G401.6 (cell line): Measurements from ENCODE around the gene DPP4.
A peak's percentile ranks its signal among the peaks of the same experiment; 100 is the strongest.

Experiments
- FAIRE-seq: peaks from 2 replicates; lab custom pipeline; 2012; peaks lifted over from hg19 to GRCh38; lab: Jason Lieb, UNC

The DPP4 gene

DNA sequence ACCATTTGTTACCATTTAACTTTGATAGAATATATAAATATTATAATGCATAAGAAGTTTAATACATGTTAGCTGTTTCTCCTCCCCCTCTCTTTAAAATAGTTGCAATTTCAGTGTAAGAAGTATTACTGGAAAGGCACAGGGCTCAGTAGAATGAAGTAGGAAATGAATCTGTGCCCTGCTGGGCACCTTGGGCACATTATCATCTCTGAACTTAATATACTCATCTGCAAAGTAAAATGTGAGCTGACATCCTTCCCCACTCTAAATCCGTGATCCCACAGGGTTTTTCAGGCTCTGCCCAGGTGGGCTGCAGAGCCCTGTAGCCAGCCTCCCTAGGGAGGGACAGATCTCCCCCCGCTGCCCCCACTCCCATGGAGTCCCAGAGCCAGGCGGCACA is 56.8 kb downstream of the DPP4 start:
- FAIRE-seq, result no peak

DNA sequence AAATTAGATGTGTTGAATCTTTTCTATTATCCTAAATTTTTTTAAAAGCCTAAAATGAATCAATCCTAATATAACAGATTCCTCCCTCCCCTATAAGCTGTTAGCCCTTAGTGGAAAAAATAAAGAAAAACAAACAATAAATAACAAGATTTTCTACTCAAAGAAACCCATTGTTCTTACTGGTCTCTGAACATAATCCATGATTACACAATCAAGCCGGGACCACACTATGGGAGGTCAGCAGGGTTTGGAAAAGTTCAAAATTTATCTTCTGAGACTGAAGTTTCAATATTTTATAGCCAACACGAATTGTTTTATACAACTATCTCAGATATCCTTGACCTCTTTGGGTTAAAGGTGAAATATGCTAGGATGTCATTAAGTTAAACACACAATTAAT is 57.9 kb downstream of the DPP4 start:
- FAIRE-seq, result no peak

DNA sequence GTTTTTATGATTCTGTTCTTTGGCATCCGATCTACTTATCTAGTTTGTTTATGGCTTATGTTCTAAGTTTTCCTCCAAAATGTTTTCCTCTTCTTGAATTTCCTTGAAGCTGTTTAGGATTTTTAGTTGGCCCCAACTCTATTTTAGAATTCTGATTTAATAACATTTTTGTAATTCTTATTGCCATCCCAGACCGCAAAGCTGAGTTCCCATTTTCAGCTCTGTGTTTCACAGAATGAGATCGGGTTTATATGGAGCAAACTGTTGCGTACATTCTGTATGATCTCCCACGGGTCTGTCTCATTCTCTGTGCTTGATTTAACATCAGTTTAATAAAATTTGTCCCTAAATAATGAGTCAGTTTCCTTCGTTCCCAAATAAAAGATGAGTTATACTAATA is 59.3 kb downstream of the DPP4 start:
- FAIRE-seq, result no peak

DNA sequence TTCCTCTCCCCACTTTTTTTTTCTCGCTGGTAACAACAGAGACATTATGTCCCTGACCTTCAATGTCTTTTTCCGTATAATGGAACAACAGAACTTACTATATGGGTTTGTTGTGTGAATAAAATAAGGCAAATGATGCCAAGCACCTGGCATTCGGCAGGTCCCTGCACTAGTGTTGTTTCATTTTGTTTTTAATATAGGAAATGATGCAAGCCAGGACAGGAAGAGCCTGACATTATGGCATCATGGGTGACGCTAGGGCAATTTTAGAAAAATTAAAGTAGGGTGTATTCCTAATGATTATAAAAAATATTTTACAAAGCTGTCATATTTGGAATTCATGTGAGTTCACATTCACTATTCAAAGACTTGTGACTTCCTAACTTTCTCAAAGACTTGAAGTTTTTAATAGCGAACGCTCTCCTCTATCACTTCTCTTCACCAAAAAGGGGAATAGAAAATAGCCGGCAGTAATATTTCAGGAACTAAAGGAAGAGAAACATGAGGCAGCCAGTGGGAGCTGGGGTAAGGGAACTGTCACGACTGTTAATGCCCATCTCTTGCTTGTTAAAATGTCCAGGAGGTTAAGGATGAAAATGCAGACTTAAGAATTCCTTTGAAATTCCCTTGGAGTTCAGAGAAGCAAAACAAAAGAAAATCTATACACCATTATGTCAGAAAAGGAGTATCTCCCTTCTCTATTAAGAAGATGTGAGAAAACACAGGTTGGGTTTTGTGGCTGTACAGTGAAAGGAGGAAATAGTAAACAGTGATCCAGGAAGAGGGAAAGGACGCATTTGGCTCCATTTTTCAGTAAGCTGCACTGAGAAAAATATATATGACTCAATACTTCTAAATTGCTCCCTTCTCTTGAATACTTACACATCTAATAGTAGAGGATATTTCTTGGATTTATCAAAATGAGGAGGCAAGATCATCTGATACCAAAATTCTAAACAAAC is 60.2 kb downstream of the DPP4 start:
- FAIRE-seq, result no peak

DNA sequence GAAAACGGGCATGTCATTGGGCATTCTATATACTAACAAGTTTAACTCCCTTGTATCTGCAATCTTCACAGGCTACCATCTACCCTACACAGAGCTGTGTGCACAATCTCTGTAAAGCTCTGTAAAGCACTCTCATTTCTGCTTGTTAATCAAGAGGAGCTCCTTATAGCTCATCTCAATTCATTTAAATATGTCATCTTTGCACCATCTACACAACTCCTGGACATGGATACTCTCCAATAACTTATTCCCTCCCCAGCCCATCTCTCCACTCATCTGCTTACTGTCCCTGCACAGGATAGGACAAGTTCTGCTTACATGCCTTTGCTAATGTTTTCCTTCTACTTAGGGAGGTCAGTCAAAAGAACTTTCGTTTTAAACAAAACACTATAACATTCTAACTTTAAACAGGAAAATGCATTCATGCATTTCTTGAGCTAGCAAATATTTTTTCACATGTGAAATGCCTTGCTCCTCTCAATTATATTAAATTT is 61.4 kb downstream of the DPP4 start:
- FAIRE-seq, result no peak

DNA sequence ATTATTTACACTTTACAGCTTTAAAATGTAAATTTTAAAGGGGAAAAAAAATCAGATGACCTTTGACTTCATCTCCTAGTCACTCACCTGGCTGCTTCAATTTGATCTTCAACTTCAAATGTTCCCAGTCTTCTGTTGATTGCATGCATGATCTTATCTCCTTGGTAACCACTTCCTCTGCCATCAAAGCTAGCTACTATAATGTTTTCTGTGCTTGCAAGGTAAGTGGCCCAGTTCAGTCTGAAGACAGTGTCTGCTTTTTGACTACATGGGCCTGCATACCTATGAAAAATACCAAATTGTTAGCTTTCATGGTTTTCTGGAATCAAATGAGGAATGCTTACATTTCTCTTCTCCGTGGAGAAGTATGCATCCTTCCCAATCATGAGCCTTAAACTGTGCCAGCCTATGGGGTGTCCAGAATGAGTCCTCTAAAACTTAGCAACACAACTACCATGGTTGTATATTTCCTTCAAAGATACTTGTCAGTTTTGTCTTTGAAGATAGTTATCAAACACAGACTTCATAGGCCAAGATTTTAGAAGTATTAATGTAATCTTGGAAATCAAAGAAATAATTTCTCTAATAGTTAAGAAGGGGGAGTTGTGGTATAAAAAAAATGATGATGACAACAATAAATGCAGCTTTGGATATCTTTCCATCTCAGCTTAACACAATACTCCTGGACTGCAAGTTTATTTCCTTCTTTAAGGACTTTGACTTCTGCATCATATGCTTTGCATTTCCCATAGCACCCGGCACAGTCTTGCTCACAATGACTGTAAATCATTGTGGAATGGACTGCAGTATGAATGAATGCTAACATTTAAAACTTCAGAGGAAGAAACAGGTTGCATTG is 62.1 kb downstream of the DPP4 start:
- FAIRE-seq, result no peak

DNA sequence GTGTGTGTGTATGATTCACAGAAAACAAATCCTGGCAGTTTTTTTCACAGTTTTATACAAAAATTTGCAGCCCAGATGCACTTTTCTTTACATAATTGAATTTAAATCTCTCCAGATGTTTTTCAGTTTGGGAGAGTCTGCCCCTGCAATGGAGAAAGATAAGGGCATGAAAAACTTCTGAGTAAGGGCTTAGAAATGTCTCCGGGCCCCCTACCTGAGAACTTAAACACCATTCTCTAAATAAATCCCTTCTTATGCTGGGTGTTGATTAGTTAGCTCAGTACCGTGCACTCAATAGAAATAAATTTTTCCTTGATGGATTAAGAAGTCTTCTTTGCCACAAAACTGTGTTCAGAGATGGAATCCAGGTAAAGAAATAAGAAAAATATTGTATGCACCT is 64.5 kb downstream of the DPP4 start:
- FAIRE-seq, result no peak

DNA sequence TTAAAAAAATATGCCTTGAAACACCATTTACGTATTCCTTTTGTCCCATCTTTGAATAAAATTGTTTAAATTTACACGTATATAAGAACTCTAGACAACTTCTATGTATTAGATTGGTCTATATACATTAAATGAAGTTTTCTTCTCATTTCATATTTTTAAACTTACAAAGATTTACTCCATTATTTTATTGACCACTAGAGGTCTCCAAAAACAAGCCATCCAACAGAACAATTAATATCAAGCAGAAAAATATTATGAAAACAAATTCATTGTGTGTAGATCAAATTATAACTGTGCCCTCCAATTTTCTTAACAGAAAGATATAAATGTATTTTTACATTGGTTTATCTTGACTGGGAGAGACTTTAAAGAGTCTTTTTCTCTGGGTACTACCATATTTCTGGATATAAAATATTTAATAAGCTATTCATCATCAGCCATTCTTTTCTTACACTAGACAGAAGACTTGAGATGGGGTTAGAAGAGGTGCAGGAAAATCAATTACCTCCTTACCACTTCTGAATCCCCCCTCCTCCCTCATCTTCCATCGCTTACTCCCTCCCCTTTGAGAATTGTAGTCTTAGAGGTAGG is 66.5 kb downstream of the DPP4 start:
- peak; percentile 85 for FAIRE-seq

DNA sequence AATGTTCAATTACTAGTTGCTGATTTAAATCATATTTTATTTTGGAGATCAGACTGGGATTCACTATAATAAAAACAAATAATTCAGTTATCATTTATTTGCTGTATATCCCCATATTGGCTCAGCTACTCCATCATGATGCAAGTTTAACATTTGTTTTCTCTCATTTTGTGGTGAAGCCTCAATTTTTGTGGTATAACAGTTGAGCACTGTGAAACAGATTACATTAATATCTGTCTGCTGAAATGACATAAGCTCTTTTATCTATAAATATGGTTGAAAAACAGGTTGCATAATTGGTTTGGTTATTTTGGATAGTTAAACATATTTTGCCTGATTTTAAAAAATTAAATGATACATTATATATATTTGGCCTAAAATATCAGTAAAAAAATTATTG is 67.7 kb downstream of the DPP4 start:
- no peak for FAIRE-seq

DNA sequence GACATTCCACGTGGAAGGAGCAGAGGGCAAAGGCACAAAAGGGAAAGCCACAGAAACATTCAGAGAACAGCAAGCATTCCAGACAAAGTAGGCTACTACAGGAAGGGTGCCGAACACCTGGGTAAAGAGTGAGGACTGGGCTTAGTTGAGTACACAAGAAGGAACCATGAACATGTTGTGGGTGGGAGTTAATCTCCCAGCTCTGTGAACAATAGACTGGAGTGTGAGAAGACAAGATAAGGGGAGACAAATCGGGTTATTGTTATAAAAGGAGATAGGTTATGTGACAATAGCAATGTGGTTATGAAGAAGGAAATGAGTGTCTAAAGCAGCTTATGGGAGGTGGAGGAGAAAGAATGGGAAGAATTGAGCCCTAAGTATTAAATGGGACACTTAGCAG is 70.0 kb downstream of the DPP4 start:
- FAIRE-seq, result no peak

DNA sequence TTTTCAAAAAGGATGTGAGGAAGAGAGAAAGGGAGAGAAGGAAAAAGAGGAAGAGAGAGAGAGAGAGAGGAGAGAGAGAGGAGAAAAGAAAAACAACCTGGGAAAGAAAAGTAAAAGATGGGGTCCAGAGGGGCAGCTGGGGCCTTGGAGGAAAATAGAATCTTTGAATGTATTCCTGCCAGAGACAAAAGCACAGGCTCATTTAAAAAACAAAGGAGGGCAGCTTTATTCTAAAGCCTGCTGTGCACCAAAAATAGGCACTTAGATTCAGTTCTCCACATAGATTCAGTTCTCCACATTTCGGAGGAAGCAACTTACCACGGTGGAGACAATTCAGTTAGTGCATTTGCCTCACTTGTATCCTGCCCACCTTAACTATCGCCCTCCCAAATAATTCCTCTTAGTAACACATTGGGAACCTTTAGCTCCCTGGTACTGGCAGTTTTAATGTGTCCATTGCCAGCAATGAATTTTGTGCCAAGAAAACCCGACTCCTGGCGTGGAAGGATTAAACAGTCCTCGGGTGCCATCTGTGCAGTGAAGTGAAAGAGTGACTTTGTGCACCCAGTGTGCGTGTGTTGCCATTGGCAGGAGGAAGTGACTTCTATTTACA is 71.3 kb downstream of the DPP4 start:
- no peak for FAIRE-seq

DNA sequence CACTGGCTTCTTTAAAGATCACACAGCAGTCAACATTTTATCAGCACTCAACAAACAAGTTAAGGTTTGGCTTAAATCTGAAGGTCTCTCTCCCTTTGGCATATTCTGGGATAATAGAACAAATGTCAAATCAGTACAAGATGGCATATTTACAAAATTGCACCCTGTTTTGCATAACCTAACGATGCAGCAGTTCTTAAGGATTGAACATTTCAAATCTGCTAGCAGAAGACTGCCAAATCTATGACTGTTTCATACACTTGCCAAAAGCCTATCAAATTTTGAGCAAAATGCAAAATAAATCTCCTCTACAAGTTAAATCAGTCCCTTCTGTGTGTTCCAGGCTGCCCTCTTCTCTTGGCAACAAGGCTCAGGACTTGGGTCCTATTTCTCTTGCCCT is 73.6 kb downstream of the DPP4 start:
- FAIRE-seq, result no peak

DNA sequence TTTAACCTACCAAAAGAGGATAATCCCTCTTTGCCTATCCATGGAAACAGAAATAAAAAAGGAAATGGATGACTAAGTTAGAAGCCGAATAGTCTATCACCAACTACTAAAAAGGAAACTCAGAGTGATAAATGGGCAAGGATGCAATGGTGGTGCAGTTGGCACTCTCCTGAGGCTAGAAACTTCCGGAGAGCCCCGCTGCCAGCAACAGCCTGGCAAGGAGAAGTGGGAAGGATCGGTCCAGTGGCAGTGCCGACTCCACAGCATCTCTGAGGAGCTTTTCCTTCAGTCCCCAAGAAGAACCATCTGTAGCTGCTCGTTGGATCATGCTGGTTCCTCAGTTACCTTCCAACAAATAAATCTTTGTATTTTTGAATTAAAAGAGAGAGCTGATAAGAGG is 74.7 kb downstream of the DPP4 start:
- no peak for FAIRE-seq

DNA sequence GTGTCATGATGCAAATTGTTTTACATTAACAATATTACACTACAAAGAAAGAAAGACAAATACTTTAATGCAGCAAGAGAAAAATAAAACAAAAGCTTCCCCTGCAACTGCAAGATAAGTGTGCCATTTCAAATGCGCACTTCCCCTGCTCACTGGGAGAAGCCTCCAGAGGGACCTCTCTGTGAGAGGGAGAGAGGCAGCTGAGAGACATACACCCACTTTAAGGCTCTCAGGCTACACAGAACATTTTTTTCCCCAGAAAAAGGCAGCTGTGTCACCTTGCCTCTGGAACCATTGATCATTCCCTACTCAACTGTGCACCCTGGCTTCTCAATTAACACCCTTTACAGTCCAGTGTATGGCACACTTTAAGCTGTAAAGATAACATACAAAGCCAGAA is 75.2 kb downstream of the DPP4 start:
- no peak for FAIRE-seq

DNA sequence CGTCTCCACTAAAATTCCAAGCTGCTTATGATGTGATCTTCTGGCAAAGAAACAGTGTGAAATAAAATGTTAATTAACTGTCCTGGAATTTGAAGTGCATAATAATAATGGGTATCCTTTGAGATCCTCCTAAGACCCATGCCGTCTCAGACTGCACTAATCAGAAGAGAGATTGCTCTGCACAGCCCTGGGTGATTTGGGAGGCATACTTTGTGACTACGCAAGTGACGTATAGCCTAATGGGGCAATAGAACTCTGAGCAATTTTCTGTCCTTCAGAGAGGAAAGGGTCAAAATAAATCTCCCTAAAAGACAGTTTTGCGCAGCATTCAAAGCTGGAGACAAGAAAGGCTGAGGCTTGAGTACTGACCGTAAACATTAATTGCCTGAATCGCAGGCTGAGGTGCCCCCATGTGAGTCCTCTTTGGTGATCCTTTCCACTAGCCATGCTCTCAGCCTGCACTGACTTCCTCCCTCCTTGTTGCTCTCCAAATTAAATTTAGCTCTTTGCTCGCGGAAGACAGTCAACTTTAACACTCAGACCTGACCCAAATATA is 76.0 kb downstream of the DPP4 start:
- FAIRE-seq, result no peak

DNA sequence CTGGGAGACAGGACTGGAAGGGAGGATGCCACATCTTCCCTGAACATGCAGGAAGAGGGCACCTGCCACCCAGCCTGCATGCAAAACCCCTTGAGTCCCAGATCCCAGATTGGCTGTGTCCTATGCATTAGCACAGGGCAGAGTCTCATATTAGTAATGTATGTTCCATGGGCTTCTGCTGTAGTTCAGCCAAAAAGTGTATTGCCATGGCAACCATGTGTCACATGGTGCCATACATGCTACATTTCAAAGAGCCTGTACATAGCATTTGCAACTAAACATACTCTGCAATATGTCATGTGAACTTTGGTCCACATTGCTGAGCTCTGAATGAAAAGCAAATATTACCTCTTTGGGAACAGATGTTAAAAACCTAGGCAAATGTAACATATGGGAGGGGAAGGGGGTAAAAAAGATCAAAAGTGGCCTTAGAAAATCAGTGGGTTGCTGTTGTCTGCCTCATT is 78.4 kb downstream of the DPP4 start:
- no peak for FAIRE-seq

DNA sequence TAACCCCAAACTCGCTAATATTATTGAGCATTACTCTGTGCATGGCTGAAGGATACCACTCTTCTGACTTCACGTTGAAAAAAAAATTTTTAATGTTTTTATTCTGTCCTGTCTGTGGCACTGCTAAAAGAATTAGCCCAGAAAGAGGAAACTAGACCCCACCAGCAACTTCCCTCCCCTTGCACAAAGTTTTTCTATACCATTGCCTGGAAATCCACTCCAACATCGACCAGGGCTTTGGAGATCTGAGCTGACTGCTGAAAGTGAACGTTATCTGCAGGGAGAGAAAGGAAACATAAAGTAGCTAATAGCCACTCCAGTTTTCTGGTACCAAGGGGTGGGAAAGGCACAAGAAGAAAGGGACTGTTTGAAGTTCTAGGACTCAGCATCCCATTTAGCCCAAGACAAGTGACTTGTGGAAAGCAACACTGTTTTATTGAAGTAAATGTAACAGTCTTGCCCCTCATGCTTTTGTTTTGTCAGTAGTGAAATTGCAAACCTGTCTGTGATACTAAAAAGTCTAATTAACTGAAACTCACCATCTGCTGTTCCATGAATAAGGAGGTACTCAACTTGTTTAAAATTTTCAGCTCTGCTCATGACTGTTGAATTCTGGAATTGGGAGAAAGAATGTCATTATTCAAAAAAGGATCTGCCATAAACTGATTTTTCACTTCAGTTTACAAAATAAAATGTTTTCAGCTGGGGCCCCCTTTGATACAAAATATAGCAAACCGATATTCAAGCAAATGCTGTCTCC is 79.1 kb downstream of the DPP4 start:
- no peak for FAIRE-seq

DNA sequence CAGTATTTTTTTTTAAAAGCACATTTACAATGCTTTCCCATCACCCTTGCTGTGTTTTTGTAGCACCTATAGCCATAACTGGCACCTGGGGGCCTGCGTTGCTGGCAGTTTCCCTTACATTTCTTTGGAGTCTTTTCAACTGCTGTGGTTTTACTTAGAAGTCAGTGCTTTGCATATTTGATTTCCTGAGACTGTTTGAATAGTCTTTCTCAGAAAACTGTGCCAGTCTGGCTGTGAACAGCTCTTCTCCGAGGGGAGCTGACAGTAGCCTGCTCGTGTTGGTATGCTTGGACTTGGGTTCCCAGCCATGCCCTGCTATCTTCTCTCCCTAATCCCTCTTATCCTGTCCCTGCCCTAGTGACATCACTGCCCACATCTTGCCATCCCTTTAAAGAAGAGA is 81.5 kb downstream of the DPP4 start:
- FAIRE-seq, result no peak

DNA sequence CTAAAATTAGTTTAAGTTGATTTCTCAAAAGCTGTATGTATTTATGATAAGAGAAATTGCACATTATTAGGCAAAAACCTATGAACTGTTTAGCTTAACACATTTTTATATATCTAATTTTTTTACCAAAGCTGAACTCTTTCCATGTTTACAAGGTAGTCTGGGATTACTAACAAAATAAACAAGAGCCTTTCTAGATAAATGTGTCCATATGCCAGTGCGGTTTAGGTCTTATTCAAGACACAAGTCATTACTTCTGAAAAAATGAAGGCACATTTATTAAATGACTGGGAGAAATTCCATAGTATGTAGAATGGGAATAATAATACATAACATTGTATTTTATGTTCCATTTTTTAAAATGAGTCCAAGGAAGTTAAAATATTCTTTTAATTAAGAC is 82.0 kb downstream of the DPP4 start:
- FAIRE-seq, result no peak

DNA sequence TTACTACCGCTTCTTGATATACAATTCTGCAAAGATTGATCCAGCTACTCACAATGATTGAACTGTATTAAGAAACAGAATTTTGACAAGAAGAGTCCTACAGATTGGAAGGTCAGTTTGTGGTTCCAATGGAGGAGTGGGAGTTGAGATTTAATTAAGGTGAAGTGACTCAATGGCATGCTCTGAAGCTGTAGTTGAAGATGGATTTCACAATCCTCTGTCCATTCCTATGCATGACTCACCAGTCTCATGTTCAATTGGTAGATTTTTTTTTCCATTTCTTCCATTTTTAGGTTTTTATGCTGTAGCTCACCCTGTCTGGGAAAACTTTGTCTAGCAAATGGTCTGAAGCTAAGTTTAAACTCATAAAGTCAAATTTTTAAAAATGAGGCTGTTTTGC is 83.3 kb downstream of the DPP4 start:
- no peak for FAIRE-seq

DNA sequence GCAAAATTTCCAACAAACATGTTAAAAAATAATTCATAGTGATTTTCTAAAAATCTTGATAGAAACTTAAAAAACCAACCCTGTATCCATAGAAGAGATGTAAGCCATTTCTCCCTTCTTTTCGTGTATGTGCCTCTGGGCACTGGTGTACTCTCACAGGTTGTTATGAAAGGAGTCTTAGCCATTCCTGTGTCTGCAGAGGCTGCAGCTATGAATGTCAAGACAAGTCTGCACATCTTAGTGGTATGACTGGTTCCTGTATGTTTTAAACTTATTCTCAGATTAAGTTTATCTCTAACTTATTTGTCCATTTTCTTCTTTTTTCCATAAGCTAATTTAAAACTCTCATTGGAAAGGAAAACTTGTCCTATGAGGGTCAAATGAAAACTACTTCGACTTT is 84.0 kb downstream of the DPP4 start:
- no peak for FAIRE-seq
